Measurements from ENCODE around the gene MTERF4. TPM values are rescaled to one million over a fixed set of nuclear protein-coding genes. Genes with fewer than 3 reads are reported as not detected.

Gene MTERF4
- total and polyA plus RNA-seq, 2 of the 8 experiments (the other 6 are each of a cell fraction or from before 2014, with no cell fraction given) = 25.9 to 28.5 TPM

DNA sequence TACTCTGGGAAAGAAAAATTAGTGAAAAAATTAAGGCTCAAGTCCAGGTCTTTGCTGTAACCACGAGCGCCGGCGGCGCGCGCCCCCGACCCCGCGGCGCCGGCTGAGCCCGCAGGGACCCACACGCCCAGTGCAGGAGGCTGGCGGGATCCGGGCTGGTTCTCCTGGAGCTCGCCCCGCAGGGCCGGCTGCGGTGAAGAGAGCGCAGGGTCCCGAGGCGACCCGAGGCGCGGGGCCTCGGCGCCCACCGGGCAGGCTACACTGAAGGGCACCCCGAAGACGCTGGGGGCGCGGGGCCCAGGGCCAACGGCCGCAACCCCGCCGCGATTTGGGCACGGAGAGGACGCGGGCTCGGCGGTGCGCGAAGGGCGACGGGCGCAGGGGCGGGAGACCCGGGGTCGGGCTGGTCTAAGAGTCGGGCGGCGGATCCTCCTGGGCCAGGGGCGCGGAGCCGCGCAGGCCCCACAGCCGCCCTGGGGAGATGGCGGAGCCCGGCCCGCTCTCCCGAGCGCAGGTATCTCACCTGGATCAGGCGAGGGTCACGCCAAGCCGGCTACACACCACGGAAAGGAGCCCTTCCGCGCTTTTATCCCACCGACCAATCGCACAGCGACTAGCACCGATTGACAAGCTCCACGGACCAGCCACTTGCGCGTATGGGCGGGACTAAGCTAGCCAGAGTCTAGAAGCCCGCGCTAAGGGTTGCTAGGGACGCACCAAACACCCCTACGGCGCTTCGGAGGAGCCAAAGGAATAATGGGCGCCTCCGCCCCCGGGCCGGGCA lies 47.0 kb upstream of the MTERF4 start, which contains the start of gene PASK:
Gene PASK (minus strand): TSS at position 582 of the 784 bp plus-strand sequence. CDS start 6,440 bp downstream, outside the sequence.
- H4K8ac ChIP-seq (ENCODE audit: extremely low read depth, insufficient read depth, low read length) = peak within 1 kb of the TSS; percentile 92
- no peak within 1 kb of the TSS for H3K27ac ChIP-seq (ENCODE audit: low read depth, low read length)
- H3K79me2 ChIP-seq (ENCODE audit: control insufficient read depth in 1 of 2, insufficient read depth in 2 of 2, low read length in 2 of 2) = peaks cover under 1 to 36% of the 10 kb centered on the region in 2 experiments; a peak in 3 of 4 replicates
- H2BK12ac ChIP-seq (ENCODE audit: low read depth, low read length) = peak within 1 kb of the TSS; percentile 60; the same call in 1 of the 2 replicates
- H4K91ac ChIP-seq (replicated peaks; ENCODE audit: insufficient read length, low read length) = no peak within 1 kb of the TSS
- H2BK20ac ChIP-seq (ENCODE audit: low read length) = no peak within 1 kb of the TSS
- H3K27me3 ChIP-seq (replicated peaks in 1 of 4; ENCODE audit: control insufficient read depth in 3 of 4, extremely low read depth in 1 of 4, insufficient read depth in 3 of 4, low read length in 3 of 4) = 0 out of 7 replicates have a peak, but pooled peaks cover 0 to 3% (median 2%) of the 10 kb centered on the region in 4 experiments
- H3K9me3 ChIP-seq (ENCODE audit: insufficient read depth in 2 of 2, low read depth in 1 of 2, low read length in 1 of 2) = no peaks in the 10 kb centered on the region
- FAIRE-seq (peak; percentile 70), DNase-seq (ENCODE audit: low read depth in 1 of 2, low spot score in 2 of 2) (peak; percentile 84 to 93)
- H3K23ac ChIP-seq (ENCODE audit: insufficient read length) = no peak within 1 kb of the TSS
- peak within 1 kb of the TSS; percentile 10 for H4K5ac ChIP-seq (ENCODE audit: insufficient read length, low read depth, low read length)
- H3K4ac ChIP-seq (replicated peaks; ENCODE audit: insufficient read length, low read depth, low read length) = peak within 1 kb of the TSS; percentile 23
- no peak within 1 kb of the TSS for H3K14ac ChIP-seq (ENCODE audit: insufficient read length)
- H2BK5ac ChIP-seq (ENCODE audit: low read depth, low read length) = no peak within 1 kb of the TSS
- peak within 1 kb of the TSS; percentile 71 to 98 for H3K4me2 ChIP-seq (ENCODE audit: insufficient read depth in 1 of 2, low read depth in 2 of 2, low read length in 2 of 2)
- H3K36me3 ChIP-seq (ENCODE audit: control insufficient read depth in 2 of 4, insufficient read depth in 4 of 4, low read length in 3 of 4) = no peaks in the 10 kb centered on the region
- peaks cover 1 to 12% of the 10 kb centered on the region in 2 experiments for H4K20me1 ChIP-seq (replicated peaks in 1 of 2; ENCODE audit: control insufficient read depth in 1 of 2, insufficient read depth in 2 of 2, low read length in 2 of 2)
- H3K9ac ChIP-seq (replicated peaks in 1 of 4; ENCODE audit: extremely low read depth in 1 of 4, low read depth in 3 of 4, low read length in 3 of 4) = peak within 1 kb of the TSS; percentile 62 to 96 (median 74)
- H3K4me1 ChIP-seq (replicated peaks in 1 of 4; ENCODE audit: control insufficient read depth in 3 of 4, insufficient read depth in 4 of 4, low read length in 3 of 4) = peaks cover 0 to 11% (median 7%) of the 10 kb centered on the region in 4 experiments; a peak in 6 of 7 replicates
- H2AFZ ChIP-seq (ENCODE audit: low read length) = peak within 1 kb of the TSS; percentile 77; the same call in 1 of the 2 replicates
- peak within 1 kb of the TSS; percentile 71 to 83 (median 79) for H3K4me3 ChIP-seq (ENCODE audit: extremely low read depth in 1 of 4, insufficient read depth in 2 of 4, low read depth in 3 of 4, low read length in 4 of 4)
- WGBS, 2 experiments (ENCODE audit: extremely low coverage in 1 of 2, insufficient coverage in 1 of 2, insufficient read length in 1 of 2, insufficient replicate concordance in 2 of 2, low coverage in 1 of 2, low lambda C conversion rate in 2 of 2, missing lambda C conversion rate in 1 of 2) = 1% methylated on average over 55 of the region's 88 CpGs; no CpG with 5 or more reads in 1 of the 2 experiments
- H3K23me2 ChIP-seq (ENCODE audit: low read depth, low read length) = peaks cover 7% of the 10 kb centered on the region; the same call in 1 of the 2 replicates
- peak within 1 kb of the TSS; percentile 48 for H3K56ac ChIP-seq (replicated peaks; ENCODE audit: insufficient read length, low read depth, low read length)
- ChIA-PET POLR2A (ENCODE audit: partially characterized antibody) (interaction anchor here (0.6 to 2.2 kb wide), 10 partner anchors 12 to 488 kb away, joined by 3 to 10 read pairs (median 3); partner anchors contain the start of genes ATG4B, MTERF4 and THAP4), CTCF (ENCODE audit: partially characterized antibody) (interaction anchor here (0.8 to 3.2 kb wide), 6 partner anchors 9 to 315 kb away, joined by 3 to 15 read pairs (median 4); no protein-coding TSS in a partner anchor)
- no peak within 1 kb of the TSS for H2AK5ac ChIP-seq (ENCODE audit: low read depth, low read length)
- H2BK15ac ChIP-seq (ENCODE audit: low read length) = no peak within 1 kb of the TSS
- H3K79me1 ChIP-seq (ENCODE audit: low read depth, low read length) = peaks cover 9% of the 10 kb centered on the region
- H3K18ac ChIP-seq (ENCODE audit: extremely low read depth, low read length) = peak within 1 kb of the TSS; percentile 60; the same call in 1 of the 2 replicates
- no peak within 1 kb of the TSS for H2BK120ac ChIP-seq (replicated peaks; ENCODE audit: low read depth, low read length)
- TF ChIP-seq GABPA (IDR thresholded peaks at IDR 0.05; ENCODE audit: borderline replicate concordance, insufficient read depth, low read length) (peak; percentile 31), EP300 (IDR thresholded peaks at IDR 0.05; ENCODE audit: borderline replicate concordance in 1 of 2, low read depth in 2 of 2, low read length in 2 of 2) (no peak), JUND (IDR thresholded peaks at IDR 0.05; ENCODE audit: low read length) (no peak), RBBP5 (IDR thresholded peaks at IDR 0.05; ENCODE audit: borderline replicate concordance, low read depth, low read length) (peak; percentile 30; the same call in 1 of the 2 replicates), CTBP2 (IDR thresholded peaks at IDR 0.05; ENCODE audit: borderline replicate concordance, insufficient read depth, insufficient read length, low read length) (no peak), SP2 (IDR thresholded peaks at IDR 0.05; ENCODE audit: low read length) (peak; percentile 58), ASH2L (IDR thresholded peaks at IDR 0.05; ENCODE audit: low read length) (peak; percentile 44), SIX5 (IDR thresholded peaks at IDR 0.05; ENCODE audit: low read depth, low read length) (no peak), EZH2 (IDR thresholded peaks at IDR 0.05; ENCODE audit: low read depth, low read length, severe bottlenecking) (no peak)
- TF ChIP-seq, protein P1, sequence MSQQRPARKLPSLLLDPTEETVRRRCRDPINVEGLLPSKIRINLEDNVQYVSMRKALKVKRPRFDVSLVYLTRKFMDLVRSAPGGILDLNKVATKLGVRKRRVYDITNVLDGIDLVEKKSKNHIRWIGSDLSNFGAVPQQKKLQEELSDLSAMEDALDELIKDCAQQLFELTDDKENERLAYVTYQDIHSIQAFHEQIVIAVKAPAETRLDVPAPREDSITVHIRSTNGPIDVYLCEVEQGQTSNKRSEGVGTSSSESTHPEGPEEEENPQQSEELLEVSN (IDR thresholded peaks at IDR 0.05) = peak; percentile 67

Measured in H1 (cell line).